ENCODE data around the gene NME3. TPM values are rescaled to one million over a fixed set of nuclear protein-coding genes. Genes with fewer than 3 reads are reported as not detected.
A peak's percentile ranks its signal among the peaks of the same experiment; 100 is the strongest.

NME3 gene
- total and polyA plus RNA-seq, 8 donors = 27.4 to 297 (median 33.1) TPM

DNA sequence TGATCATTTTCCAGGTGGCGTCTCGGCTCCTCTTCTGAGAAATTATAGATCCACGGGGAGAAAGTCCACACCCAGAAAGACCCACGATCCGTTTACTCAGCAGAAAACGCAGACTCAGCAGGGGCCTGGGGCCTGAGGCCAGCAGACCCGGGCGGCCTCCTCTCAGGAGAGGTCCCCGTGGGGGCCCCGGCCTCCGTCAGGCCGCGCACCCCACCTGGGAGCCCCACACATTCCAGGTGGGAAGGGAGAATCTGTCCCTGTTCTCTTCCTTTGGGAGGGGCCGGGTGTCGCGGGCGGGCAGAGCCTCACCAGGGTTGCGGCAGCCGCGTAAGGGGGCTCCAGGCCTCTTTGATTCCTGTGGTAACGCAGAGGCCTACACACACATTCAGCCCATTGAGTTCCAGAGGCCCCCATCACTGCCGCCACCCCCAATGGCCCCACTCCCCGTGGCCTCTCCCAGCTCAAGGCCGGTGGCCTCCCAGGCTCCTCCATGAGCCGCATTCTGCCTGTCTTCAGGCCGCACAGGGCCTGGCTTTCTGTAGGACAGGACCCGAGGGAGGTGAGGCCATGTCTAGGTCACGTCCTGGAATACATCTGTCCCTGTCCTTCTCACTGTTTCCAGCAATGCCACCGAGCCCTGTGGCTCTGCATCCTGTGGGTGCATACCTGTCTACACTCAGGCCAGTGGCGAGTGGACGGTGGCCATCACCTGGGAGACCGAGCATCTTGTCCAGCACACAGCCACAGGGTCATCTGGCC lies 23.7 kb upstream of the NME3 start:
- Histone ChIP-seq H3K4me1 (peaks cover 9 to 17% (median 16%) of the 10 kb centered on the region in 3 donors), H3K27ac (peak overlapping the region; percentile 53 to 78 (median 66)), H3K9me3 (no peaks in the 10 kb centered on the region), H3K4me3 (peak overlapping the region in 2 of 4 donors; percentile 26 to 45), H3K36me3 (no peaks in the 10 kb centered on the region), H3K27me3 (no peaks in the 10 kb centered on the region)
- intact Hi-C loops (cut with DNase I) = no loop called here
- WGBS, 2 donors = 58 to 67% methylated on average over 29 to 32 of the region's 32 CpGs
- FAIRE-seq (no peak), ATAC-seq (no peak), DNase-seq (peak in 1 of 6 donors; percentile 66)
- TF ChIP-seq, protein P1, sequence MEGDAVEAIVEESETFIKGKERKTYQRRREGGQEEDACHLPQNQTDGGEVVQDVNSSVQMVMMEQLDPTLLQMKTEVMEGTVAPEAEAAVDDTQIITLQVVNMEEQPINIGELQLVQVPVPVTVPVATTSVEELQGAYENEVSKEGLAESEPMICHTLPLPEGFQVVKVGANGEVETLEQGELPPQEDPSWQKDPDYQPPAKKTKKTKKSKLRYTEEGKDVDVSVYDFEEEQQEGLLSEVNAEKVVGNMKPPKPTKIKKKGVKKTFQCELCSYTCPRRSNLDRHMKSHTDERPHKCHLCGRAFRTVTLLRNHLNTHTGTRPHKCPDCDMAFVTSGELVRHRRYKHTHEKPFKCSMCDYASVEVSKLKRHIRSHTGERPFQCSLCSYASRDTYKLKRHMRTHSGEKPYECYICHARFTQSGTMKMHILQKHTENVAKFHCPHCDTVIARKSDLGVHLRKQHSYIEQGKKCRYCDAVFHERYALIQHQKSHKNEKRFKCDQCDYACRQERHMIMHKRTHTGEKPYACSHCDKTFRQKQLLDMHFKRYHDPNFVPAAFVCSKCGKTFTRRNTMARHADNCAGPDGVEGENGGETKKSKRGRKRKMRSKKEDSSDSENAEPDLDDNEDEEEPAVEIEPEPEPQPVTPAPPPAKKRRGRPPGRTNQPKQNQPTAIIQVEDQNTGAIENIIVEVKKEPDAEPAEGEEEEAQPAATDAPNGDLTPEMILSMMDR (IDR thresholded peaks at IDR 0.05) = no peak

DNA sequence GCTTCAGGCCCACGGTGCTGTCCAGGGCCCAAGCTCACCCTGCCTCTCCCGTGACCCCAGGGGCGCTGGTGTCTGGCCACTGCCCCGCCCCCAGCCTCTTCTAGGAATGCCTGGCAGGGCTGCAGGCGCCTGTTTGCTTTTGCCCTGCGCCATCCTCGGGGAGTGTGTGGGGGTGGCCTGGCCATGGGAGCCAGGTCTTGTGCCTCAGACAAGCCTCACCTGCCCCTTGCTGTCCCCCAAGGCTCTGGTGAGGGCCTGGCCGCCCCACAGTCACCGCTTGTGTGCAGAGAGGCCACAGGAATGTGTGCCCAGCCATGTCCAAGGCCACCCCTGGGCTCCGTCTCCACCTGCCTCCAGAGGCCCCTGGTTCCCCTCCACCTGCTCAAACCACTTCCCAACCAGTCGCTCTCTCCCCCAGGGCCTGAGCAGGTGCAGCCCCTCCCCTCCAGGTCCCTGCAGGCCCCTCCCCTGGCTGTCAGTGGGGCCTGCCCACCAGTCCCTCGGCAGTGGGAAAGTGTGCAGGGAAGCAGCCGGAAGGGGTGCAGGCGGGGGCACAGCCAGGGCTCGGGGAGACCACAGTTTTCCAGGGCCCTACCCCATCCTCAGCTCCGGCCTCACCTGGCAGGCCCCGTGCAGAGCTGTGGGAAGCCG lies 23.0 kb upstream of the NME3 start:
- intact Hi-C loops (cut with DNase I) = no loop called here

DNA sequence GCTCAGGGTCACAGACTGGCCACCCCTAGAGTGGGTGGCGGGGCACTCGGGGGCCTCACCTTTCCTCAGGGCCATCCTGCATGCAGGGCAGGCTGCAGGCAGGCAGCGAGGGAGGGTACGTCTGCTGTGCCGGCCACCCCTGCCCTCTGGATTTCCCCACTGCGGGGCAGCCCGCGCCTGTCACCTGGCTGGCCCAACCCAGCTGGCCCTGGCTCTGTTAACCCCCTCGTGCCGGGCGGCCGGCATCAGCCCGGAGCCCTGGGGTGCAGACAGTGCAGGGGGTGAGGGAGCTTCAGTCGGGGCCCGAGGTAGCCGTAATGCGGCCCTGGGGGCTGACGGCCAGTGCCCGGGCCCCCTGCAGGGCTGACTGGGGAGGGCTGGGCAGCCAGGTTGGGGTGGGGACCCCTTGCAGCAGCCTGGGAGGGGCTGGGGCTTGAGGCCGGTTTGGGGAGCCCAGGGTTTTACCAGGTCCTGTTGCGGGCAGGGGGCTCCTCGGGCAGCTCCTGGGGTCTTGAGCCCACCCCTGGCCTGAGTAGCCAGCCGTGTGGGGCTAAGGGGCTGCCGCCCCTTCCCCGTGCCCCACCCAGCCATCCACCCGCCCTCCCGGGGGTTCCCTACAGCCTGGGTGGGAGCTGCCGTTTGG lies 22.4 kb upstream of the NME3 start, which contains the start of gene IGFALS:
Gene IGFALS, minus strand, starts transcription at position 128 of the 643 bp plus-strand sequence. Its CDS starts 53 bp downstream, at position 75.
- Histone ChIP-seq H3K27ac (peak within 1 kb of the TSS; percentile 53 to 78 (median 66)), H3K36me3 (no peaks in the 10 kb centered on the region), H3K9me3 (no peaks in the 10 kb centered on the region), H3K27me3 (no peaks in the 10 kb centered on the region), H3K4me1 (peaks cover 9 to 17% (median 16%) of the 10 kb centered on the region in 3 donors), H3K4me3 (peak within 1 kb of the TSS in 2 of 4 donors; percentile 26 to 45)
- peak; percentile 36 to 90 (median 60) for DNase-seq
- FAIRE-seq = no peak
- TF ChIP-seq, protein P1 (IDR thresholded peaks at IDR 0.05) = no peak
- intact Hi-C loops (cut with DNase I) = no loop called here
- WGBS, 2 donors = 11 to 14% methylated on average over 25 to 28 of the region's 28 CpGs
- peak; percentile 66 to 84 (median 80) for ATAC-seq

More for the DNA sequence above, 23.0 kb upstream of the NME3 start:
- Histone ChIP-seq H3K4me1 (peaks cover 9 to 17% (median 16%) of the 10 kb centered on the region in 3 donors), H3K27me3 (no peaks in the 10 kb centered on the region), H3K36me3 (no peaks in the 10 kb centered on the region), H3K9me3 (no peaks in the 10 kb centered on the region), H3K4me3 (peak overlapping the region in 2 of 4 donors; percentile 26 to 45), H3K27ac (peak overlapping the region; percentile 53 to 78 (median 66))
- FAIRE-seq (no peak), DNase-seq (peak; percentile 33 to 87 (median 62)), ATAC-seq (peak; percentile 51 to 76 (median 72))
- 15 to 32% methylated on average over 10 to 18 of the region's 18 CpGs for WGBS, 2 donors
- TF ChIP-seq, protein P1 (IDR thresholded peaks at IDR 0.05) = no peak

DNA sequence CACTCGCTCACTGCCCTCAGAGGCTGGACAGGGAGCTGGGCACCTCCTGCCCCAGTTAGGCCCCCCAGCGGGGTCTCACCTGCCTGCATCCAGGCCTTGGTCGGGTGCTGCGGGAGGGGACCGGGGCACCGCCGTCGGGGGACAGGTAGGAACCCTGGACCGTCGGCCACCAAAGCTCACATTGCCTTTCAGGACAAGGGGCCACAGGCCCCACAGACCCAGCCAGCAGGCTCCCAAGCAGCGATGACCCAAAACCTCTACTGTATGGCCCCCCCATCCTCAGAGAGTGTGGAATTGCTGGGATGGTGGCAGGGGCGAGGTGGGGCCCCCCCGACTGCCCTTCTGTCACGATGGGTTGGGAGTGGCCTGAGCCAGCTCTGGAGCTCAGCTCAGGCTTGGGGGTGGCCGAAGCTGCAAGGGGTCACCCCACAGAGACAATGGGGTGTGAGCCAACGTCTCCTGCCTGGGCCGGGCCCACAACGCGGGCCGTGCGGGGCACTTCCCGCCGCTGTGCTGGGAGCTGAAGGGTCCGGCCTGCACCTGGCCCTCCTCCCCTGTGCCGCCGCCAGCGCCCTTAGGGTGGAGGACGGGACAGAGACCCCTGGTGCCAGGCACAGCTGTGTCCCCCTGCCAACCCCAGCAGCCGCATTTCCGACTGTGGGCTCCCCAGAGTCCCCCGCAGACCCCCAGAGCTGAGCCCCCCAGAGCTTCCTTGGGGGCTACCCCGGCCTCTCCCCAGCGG lies 21.7 kb upstream of the NME3 start:
- TF ChIP-seq, protein P1 (IDR thresholded peaks at IDR 0.05) = no peak
- ATAC-seq (peak in 1 of 4 donors; percentile 10), FAIRE-seq (no peak), DNase-seq (peak in 2 of 6 donors; percentile 44 to 80)
- Histone ChIP-seq H3K27ac (peak overlapping the region; percentile 53 to 78 (median 66)), H3K9me3 (no peaks in the 10 kb centered on the region), H3K4me3 (peak overlapping the region in 2 of 4 donors; percentile 26 to 45), H3K27me3 (no peaks in the 10 kb centered on the region), H3K4me1 (peaks cover 9 to 17% (median 16%) of the 10 kb centered on the region in 3 donors), H3K36me3 (no peaks in the 10 kb centered on the region)
- intact Hi-C loops (cut with DNase I) = no loop called here
- WGBS, 2 donors = 64 to 70% methylated on average over 26 to 33 of the region's 33 CpGs
